HepG2 (cell line): ENCODE results near the gene PSPH. TPM values are rescaled to one million over a fixed set of nuclear protein-coding genes. Genes with fewer than 3 reads are reported as not detected.

Experiments used
- ASH2L ChIP-seq: fragments of 300-600, 200-600 bp; sonication (generic); IDR thresholded peaks from 2 replicates; pipeline ENCODE4 v1.7.0; 2017; ENCODE audit warnings: low read depth, mild to moderate bottlenecking, moderate library complexity, mixed read lengths, low read length; ENCODE audit not compliant: insufficient read length
- EED ChIP-seq: sonication (generic); formaldehyde crosslinking; IDR thresholded peaks from 2 replicates; pipeline ENCODE4 v1.5.0; 2020; ENCODE audit warnings: mild to moderate bottlenecking, missing genetic modification reagents
- MATR3 ChIP-seq: sonication (generic); formaldehyde crosslinking; IDR thresholded peaks from 2 replicates; pipeline ENCODE4 v1.4.0; 2020; ENCODE audit warnings: missing genetic modification reagents
- MTF1 ChIP-seq: sonication (generic); formaldehyde crosslinking; IDR thresholded peaks from 2 replicates; pipeline ENCODE4 v1.5.0; 2020; ENCODE audit warnings: missing genetic modification reagents
- REPIN1 ChIP-seq: sonication (generic); formaldehyde crosslinking; IDR thresholded peaks from 2 replicates; pipeline ENCODE4 v1.8.0; 2022; ENCODE audit warnings: missing genetic modification reagents, low read depth, mild to moderate bottlenecking, borderline replicate concordance
- SALL2 ChIP-seq: sonication (generic); formaldehyde crosslinking; IDR thresholded peaks from 2 replicates; pipeline ENCODE4 v1.8.1; 2023; ENCODE audit warnings: mild to moderate bottlenecking, missing genetic modification reagents, inconsistent platforms
- SMAD3 ChIP-seq: sonication (generic); formaldehyde crosslinking; IDR thresholded peaks from 2 replicates; pipeline ENCODE4 v1.4.0; 2020; ENCODE audit warnings: missing genetic modification reagents
- TMF1 ChIP-seq: sonication (generic); formaldehyde crosslinking; IDR thresholded peaks from 2 replicates; pipeline ENCODE4 v1.8.1; 2022; ENCODE audit warnings: low read depth, missing genetic modification reagents
- ZBTB7A ChIP-seq: sonication (generic); formaldehyde crosslinking; IDR thresholded peaks from 2 replicates; pipeline ENCODE4 v1.8.0; 2022; ENCODE audit warnings: mild to moderate bottlenecking, missing genetic modification reagents
- ZMYM3 ChIP-seq: sonication (generic); formaldehyde crosslinking; IDR thresholded peaks from 2 replicates; pipeline ENCODE4 v1.5.1; 2020; ENCODE audit warnings: mild to moderate bottlenecking, missing genetic modification reagents
- ZNF570 ChIP-seq: sonication (generic); formaldehyde crosslinking; IDR thresholded peaks from 2 replicates; pipeline ENCODE4 v1.4.0; 2020; ENCODE audit warnings: mild to moderate bottlenecking, missing genetic modification reagents, borderline replicate concordance
- ZNF709 ChIP-seq: sonication (generic); formaldehyde crosslinking; IDR thresholded peaks from 2 replicates; pipeline ENCODE4 v1.5.0; 2020; ENCODE audit warnings: mild to moderate bottlenecking, missing genetic modification reagents
- ZNF792 ChIP-seq: IDR thresholded peaks from 2 replicates; pipeline ENCODE4 v1.6.1; 2016
- polyA plus RNA-seq, 8 experiments: library from polyadenylated mRNA; depleted of rRNA in 3 of 8; stranded (reverse) in 7 of 8; unstranded in 1 of 8; fragments of >200 nt; fragmentation: Illumina TruSeq in 4 of 8; extraction: Trizol in 4 of 8; gene quantifications; 2 replicates each; pipeline versions ENCODE4 v1.2.1 to v1.2.3, GENCODE V29; 2011 to 2016; ENCODE audit warnings: low read depth in 4 of 8, missing spikeins in 1 of 8, mixed read lengths in 1 of 8; ENCODE audit not compliant: insufficient read depth in 1 of 8
- total RNA-seq, 5 experiments: library from RNA; depleted of rRNA; stranded (reverse); fragments of >200 nt; fragmentation: Illumina TruSeq; extraction: Trizol; gene quantifications; 2 replicates each; pipeline ENCODE4 v1.2.3, GENCODE V29; 2016; ENCODE audit warnings: low read depth in 1 of 5
- TF ChIP-seq, protein P1 (sequence below): IDR thresholded peaks from 2 replicates; pipeline ENCODE4 v1.6.1; 2016; ENCODE audit warnings: low read depth, missing genetic modification reagents, missing compliant biosample characterization
- TF ChIP-seq, protein P2 (sequence below), 2 experiments: IDR thresholded peaks; 2 replicates each; pipeline ENCODE4 v1.6.1; 2011 to 2012; ENCODE audit warnings: low read length in 2 of 2, borderline replicate concordance in 1 of 2, low read depth in 1 of 2, mild to moderate bottlenecking in 1 of 2, moderate library complexity in 1 of 2
- TF ChIP-seq, protein P3 (sequence below): sonication (generic); formaldehyde crosslinking; IDR thresholded peaks from 2 replicates; pipeline ENCODE4 v1.4.0; 2020; ENCODE audit warnings: missing genetic modification reagents
- TF ChIP-seq, protein P4 (sequence below): IDR thresholded peaks from 2 replicates; pipeline ENCODE4 v1.6.1; 2016
- TF ChIP-seq, protein P5 (sequence below): IDR thresholded peaks from 2 replicates; pipeline ENCODE4 v1.6.1; 2018; ENCODE audit warnings: missing genetic modification reagents, mild to moderate bottlenecking, missing compliant biosample characterization

The PSPH gene
- total and polyA plus RNA-seq, 2 of the 13 experiments (the other 11 are each of a cell fraction or from before 2014, with no cell fraction given), result 85.5 to 124 TPM

DNA sequence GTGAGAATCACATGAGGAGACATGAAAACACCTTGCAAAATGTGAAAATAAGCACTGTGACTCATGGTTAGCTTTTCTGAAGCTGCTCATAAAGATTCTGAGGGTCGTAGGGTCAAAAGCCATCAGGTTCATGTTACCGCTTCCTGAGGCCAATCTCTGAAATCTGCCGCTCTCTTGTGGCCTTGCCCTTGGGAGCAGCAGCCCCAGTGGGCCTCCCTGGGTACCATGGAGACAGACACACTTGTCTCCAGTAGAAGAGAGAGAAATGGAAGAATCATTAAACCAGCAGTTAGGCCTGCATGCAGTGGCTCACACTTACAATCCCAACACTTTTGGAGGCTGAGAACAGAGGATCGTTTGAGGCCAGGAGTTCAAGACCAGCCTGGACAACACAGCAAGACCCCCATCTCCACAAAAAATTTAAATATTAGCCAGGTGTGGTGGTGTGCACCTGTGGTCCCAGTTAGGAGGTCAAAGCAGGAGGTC, 44.0 kb downstream of the PSPH start (continued):
- TF ChIP-seq, protein P1, sequence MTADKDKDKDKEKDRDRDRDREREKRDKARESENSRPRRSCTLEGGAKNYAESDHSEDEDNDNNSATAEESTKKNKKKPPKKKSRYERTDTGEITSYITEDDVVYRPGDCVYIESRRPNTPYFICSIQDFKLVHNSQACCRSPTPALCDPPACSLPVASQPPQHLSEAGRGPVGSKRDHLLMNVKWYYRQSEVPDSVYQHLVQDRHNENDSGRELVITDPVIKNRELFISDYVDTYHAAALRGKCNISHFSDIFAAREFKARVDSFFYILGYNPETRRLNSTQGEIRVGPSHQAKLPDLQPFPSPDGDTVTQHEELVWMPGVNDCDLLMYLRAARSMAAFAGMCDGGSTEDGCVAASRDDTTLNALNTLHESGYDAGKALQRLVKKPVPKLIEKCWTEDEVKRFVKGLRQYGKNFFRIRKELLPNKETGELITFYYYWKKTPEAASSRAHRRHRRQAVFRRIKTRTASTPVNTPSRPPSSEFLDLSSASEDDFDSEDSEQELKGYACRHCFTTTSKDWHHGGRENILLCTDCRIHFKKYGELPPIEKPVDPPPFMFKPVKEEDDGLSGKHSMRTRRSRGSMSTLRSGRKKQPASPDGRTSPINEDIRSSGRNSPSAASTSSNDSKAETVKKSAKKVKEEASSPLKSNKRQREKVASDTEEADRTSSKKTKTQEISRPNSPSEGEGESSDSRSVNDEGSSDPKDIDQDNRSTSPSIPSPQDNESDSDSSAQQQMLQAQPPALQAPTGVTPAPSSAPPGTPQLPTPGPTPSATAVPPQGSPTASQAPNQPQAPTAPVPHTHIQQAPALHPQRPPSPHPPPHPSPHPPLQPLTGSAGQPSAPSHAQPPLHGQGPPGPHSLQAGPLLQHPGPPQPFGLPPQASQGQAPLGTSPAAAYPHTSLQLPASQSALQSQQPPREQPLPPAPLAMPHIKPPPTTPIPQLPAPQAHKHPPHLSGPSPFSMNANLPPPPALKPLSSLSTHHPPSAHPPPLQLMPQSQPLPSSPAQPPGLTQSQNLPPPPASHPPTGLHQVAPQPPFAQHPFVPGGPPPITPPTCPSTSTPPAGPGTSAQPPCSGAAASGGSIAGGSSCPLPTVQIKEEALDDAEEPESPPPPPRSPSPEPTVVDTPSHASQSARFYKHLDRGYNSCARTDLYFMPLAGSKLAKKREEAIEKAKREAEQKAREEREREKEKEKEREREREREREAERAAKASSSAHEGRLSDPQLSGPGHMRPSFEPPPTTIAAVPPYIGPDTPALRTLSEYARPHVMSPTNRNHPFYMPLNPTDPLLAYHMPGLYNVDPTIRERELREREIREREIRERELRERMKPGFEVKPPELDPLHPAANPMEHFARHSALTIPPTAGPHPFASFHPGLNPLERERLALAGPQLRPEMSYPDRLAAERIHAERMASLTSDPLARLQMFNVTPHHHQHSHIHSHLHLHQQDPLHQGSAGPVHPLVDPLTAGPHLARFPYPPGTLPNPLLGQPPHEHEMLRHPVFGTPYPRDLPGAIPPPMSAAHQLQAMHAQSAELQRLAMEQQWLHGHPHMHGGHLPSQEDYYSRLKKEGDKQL (CRISPR knock-in tag), result peak; percentile 77; the same call in 1 of the 2 replicates
- TF ChIP-seq ZBTB7A (CRISPR knock-in tag) (no peak), ZNF709 (CRISPR knock-in tag) (no peak), ZNF792 (CRISPR knock-in tag) (no peak), EED (CRISPR knock-in tag) (no peak), MATR3 (CRISPR knock-in tag) (no peak), MTF1 (no peak), SALL2 (CRISPR knock-in tag) (no peak), TMF1 (CRISPR knock-in tag) (no peak), ZMYM3 (peak; percentile 85), SMAD3 (CRISPR knock-in tag) (peak; percentile 91), ZNF570 (no peak), ASH2L (peak; percentile 79), REPIN1 (peak; percentile 87)
- TF ChIP-seq, protein P2, sequence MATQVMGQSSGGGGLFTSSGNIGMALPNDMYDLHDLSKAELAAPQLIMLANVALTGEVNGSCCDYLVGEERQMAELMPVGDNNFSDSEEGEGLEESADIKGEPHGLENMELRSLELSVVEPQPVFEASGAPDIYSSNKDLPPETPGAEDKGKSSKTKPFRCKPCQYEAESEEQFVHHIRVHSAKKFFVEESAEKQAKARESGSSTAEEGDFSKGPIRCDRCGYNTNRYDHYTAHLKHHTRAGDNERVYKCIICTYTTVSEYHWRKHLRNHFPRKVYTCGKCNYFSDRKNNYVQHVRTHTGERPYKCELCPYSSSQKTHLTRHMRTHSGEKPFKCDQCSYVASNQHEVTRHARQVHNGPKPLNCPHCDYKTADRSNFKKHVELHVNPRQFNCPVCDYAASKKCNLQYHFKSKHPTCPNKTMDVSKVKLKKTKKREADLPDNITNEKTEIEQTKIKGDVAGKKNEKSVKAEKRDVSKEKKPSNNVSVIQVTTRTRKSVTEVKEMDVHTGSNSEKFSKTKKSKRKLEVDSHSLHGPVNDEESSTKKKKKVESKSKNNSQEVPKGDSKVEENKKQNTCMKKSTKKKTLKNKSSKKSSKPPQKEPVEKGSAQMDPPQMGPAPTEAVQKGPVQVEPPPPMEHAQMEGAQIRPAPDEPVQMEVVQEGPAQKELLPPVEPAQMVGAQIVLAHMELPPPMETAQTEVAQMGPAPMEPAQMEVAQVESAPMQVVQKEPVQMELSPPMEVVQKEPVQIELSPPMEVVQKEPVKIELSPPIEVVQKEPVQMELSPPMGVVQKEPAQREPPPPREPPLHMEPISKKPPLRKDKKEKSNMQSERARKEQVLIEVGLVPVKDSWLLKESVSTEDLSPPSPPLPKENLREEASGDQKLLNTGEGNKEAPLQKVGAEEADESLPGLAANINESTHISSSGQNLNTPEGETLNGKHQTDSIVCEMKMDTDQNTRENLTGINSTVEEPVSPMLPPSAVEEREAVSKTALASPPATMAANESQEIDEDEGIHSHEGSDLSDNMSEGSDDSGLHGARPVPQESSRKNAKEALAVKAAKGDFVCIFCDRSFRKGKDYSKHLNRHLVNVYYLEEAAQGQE (IDR thresholded peaks at IDR 0.05; ENCODE audit: borderline replicate concordance in 1 of 2, low read depth in 1 of 2, low read length in 2 of 2), result peak in 1 of 2 experiments; percentile 60; a peak in 2 of 4 replicates
- TF ChIP-seq, protein P3, sequence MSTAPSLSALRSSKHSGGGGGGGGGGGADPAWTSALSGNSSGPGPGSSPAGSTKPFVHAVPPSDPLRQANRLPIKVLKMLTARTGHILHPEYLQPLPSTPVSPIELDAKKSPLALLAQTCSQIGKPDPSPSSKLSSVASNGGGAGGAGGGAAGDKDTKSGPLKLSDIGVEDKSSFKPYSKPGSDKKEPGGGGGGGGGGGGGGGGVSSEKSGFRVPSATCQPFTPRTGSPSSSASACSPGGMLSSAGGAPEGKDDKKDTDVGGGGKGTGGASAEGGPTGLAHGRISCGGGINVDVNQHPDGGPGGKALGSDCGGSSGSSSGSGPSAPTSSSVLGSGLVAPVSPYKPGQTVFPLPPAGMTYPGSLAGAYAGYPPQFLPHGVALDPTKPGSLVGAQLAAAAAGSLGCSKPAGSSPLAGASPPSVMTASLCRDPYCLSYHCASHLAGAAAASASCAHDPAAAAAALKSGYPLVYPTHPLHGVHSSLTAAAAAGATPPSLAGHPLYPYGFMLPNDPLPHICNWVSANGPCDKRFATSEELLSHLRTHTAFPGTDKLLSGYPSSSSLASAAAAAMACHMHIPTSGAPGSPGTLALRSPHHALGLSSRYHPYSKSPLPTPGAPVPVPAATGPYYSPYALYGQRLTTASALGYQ (CRISPR knock-in tag), result peak; percentile 79; the same call in 1 of the 2 replicates
- TF ChIP-seq, protein P4, sequence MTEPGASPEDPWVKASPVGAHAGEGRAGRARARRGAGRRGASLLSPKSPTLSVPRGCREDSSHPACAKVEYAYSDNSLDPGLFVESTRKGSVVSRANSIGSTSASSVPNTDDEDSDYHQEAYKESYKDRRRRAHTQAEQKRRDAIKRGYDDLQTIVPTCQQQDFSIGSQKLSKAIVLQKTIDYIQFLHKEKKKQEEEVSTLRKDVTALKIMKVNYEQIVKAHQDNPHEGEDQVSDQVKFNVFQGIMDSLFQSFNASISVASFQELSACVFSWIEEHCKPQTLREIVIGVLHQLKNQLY (CRISPR knock-in tag), result peak; percentile 75
- TF ChIP-seq, protein P5, sequence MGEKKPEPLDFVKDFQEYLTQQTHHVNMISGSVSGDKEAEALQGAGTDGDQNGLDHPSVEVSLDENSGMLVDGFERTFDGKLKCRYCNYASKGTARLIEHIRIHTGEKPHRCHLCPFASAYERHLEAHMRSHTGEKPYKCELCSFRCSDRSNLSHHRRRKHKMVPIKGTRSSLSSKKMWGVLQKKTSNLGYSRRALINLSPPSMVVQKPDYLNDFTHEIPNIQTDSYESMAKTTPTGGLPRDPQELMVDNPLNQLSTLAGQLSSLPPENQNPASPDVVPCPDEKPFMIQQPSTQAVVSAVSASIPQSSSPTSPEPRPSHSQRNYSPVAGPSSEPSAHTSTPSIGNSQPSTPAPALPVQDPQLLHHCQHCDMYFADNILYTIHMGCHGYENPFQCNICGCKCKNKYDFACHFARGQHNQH, result peak; percentile 94
